Smooth muscle cell (in vitro differentiated cells): ENCODE results near the gene GSDME. TPM values are rescaled to one million over a fixed set of nuclear protein-coding genes. Genes with fewer than 3 reads are reported as not detected.

ENCODE experiments used
- DNase-seq: peaks from one replicate; lab custom pipeline; 2025; ENCODE audit not compliant: unreplicated experiment; lab: John Stamatoyannopoulos, UW
- H2AFZ ChIP-seq: fragments of 200-600 bp; sonication (generic); 2 replicates; pipeline ENCODE4 v1.6.0; 2016; ENCODE audit warnings: antibody characterized with exemption, low read depth, mild to moderate bottlenecking
- H3F3A ChIP-seq: fragments of 200-600 bp; sonication (generic); 2 replicates; pipeline ENCODE4 v1.6.0; 2017; ENCODE audit warnings: antibody characterized with exemption, low read depth
- H3K27ac ChIP-seq: fragments of 200-600 bp; sonication (generic); 2 replicates; pipeline ENCODE4 v1.5.1; 2016; ENCODE audit warnings: low read depth, mild to moderate bottlenecking
- H3K27me3 ChIP-seq: fragments of 200-600 bp; sonication (generic); 2 replicates; pipeline ENCODE4 v1.6.1; 2016; ENCODE audit warnings: low read depth, mild to moderate bottlenecking
- H3K36me3 ChIP-seq: fragments of 200-600 bp; sonication (generic); 2 replicates; pipeline ENCODE4 v1.5.1; 2016; ENCODE audit warnings: low read depth
- H3K4me1 ChIP-seq: fragments of 200-600 bp; sonication (generic); 2 replicates; pipeline ENCODE4 v1.5.1; 2016; ENCODE audit warnings: low read depth
- H3K4me2 ChIP-seq: fragments of 200-600 bp; sonication (generic); 2 replicates; pipeline ENCODE4 v1.6.0; 2016; ENCODE audit warnings: mild to moderate bottlenecking
- H3K4me3 ChIP-seq: fragments of 200-600 bp; sonication (generic); 2 replicates; pipeline ENCODE4 v1.5.1; 2016; ENCODE audit warnings: mild to moderate bottlenecking
- H3K79me2 ChIP-seq: fragments of 200-600 bp; sonication (generic); 2 replicates; pipeline ENCODE4 v1.6.0; 2016; ENCODE audit warnings: low read depth, mild to moderate bottlenecking
- H3K9ac ChIP-seq: fragments of 200-600 bp; sonication (generic); 2 replicates; pipeline ENCODE4 v1.6.0; 2016; ENCODE audit warnings: low read depth
- H3K9me3 ChIP-seq: fragments of 200-600 bp; sonication (generic); replicated peaks from 2 replicates; pipeline ENCODE4 v1.5.1; 2016; ENCODE audit warnings: low read depth
- H4K20me1 ChIP-seq: fragments of 200-600 bp; sonication (generic); 2 replicates; pipeline ENCODE4 v1.6.0; 2016; ENCODE audit warnings: low read depth
- CTCF ChIP-seq: fragments of 200-600 bp; sonication (generic); IDR thresholded peaks from 2 replicates; pipeline ENCODE4 v1.5.1; 2017; ENCODE audit warnings: borderline replicate concordance, mild to moderate bottlenecking, antibody characterized with exemption; ENCODE audit not compliant: insufficient read depth, poor library complexity, severe bottlenecking
- WGBS: methylation state at CpG from one replicate; pipeline ENCODE4 v1.1.7; 2016; ENCODE audit warnings: low lambda C conversion rate; 5-methylcytosine and 5-hydroxymethylcytosine counted together
- polyA plus RNA-seq: library from polyadenylated mRNA; unstranded; fragments of >200 nt; fragmentation: Nextera tagmentation; extraction: Ambion mirVana; gene quantifications from 2 replicates; pipeline ENCODE4 v1.2.1, GENCODE V29; 2016
- total RNA-seq: library from RNA; depleted of rRNA; stranded (reverse); fragments of >200 nt; gene quantifications from 2 replicates; pipeline ENCODE4 v1.2.3, GENCODE V29; 2014

Gene GSDME
- total and polyA plus RNA-seq, 2 experiments from 2014 or later = 14.8 to 19.6 TPM

- H3K79me2 ChIP-seq = no peaks in the 10 kb centered on the region
- no peak overlapping the region for H3K27ac ChIP-seq
- no peaks in the 10 kb centered on the region for H3K36me3 ChIP-seq
- no peaks in the 10 kb centered on the region for H3K9me3 ChIP-seq
- H3K27me3 ChIP-seq = no peaks in the 10 kb centered on the region
- no peaks in the 10 kb centered on the region for H3K4me1 ChIP-seq
- no peak for DNase-seq
- TF ChIP-seq CTCF = no peak
- H4K20me1 ChIP-seq = peaks cover 5% of the 10 kb centered on the region
- no peak overlapping the region for H3K4me3 ChIP-seq
- H3K4me2 ChIP-seq = no peak overlapping the region
- no peak overlapping the region for H3K9ac ChIP-seq
- H2AFZ ChIP-seq = no peak overlapping the region
- no peaks in the 10 kb centered on the region for H3F3A ChIP-seq
Measured at GRCh38 chr7:24669971-24670591, 87.2 kb downstream of the GSDME start.

- TF ChIP-seq CTCF = no peak
- no peaks in the 10 kb centered on the region for H3K79me2 ChIP-seq
- H3K9ac ChIP-seq = no peak overlapping the region
- no peaks in the 10 kb centered on the region for H3K36me3 ChIP-seq
- H3K27me3 ChIP-seq = no peaks in the 10 kb centered on the region
- no peaks in the 10 kb centered on the region for H3F3A ChIP-seq
- H3K4me3 ChIP-seq = no peak overlapping the region
- peak overlapping the region; percentile 23 for H3K27ac ChIP-seq
- no peak overlapping the region for H2AFZ ChIP-seq
- peaks cover 5% of the 10 kb centered on the region for H4K20me1 ChIP-seq
- WGBS = 52% methylated on average over 3 of the region's 3 CpGs
- no peak overlapping the region for H3K4me2 ChIP-seq
- no peaks in the 10 kb centered on the region for H3K9me3 ChIP-seq
- no peaks in the 10 kb centered on the region for H3K4me1 ChIP-seq
- DNase-seq = no peak
Measured at GRCh38 chr7:24668927-24669635, 88.2 kb downstream of the GSDME start.

GRCh38 chr7:24665564-24666294 lies 91.5 kb downstream of the GSDME start:
- no peaks in the 10 kb centered on the region for H3K79me2 ChIP-seq
- no peak for DNase-seq
- no peaks in the 10 kb centered on the region for H3F3A ChIP-seq
- H3K36me3 ChIP-seq = no peaks in the 10 kb centered on the region
- 37% methylated on average over 4 of the region's 4 CpGs for WGBS
- H3K4me2 ChIP-seq = no peak overlapping the region
- H3K27ac ChIP-seq = no peak overlapping the region
- no peak overlapping the region for H2AFZ ChIP-seq
- H3K4me3 ChIP-seq = no peak overlapping the region
- H3K9ac ChIP-seq = no peak overlapping the region
- H3K9me3 ChIP-seq = no peaks in the 10 kb centered on the region
- peak; percentile 64 for TF ChIP-seq CTCF
- no peaks in the 10 kb centered on the region for H3K4me1 ChIP-seq
- peaks cover 5% of the 10 kb centered on the region for H4K20me1 ChIP-seq
- no peaks in the 10 kb centered on the region for H3K27me3 ChIP-seq
